IPS-NIHi7 (cell line): ENCODE results near the gene GRIN1.
"Not testable (repeated sequence)": the region's sequence is repeated elsewhere in the genome, so short reads cannot be mapped to it uniquely, and the experiment has no call there.

Experiments used
- DNase-seq: peaks from one replicate; pipeline ENCODE4 v3.0.0; 2012; ENCODE audit warnings: mixed read lengths; ENCODE audit errors: extremely low spot score

The GRIN1 gene

GRCh38 chr9:137128862-137129455 is 10.0 kb upstream of the GRIN1 start:
- DNase-seq = no peak

GRCh38 chr9:137129456-137130175 is 9.3 kb upstream of the GRIN1 start:
- DNase-seq = peak; percentile 94

- DNase-seq = no peak
Observed at GRCh38 chr9:137130176-137130755, 8.7 kb upstream of the GRIN1 start.

- no peak for DNase-seq
Observed at GRCh38 chr9:137134191-137134590, 4.8 kb upstream of the GRIN1 start.

- not testable (repeated sequence) for DNase-seq
Observed at GRCh38 chr9:137135154-137135553, 3.8 kb upstream of the GRIN1 start.

GRCh38 chr9:137136261-137136880 is 2.6 kb upstream of the GRIN1 start:
- no peak for DNase-seq

- no peak for DNase-seq
Observed at GRCh38 chr9:137136881-137137607, 1.9 kb upstream of the GRIN1 start.

- DNase-seq = peak; percentile 63
Observed at GRCh38 chr9:137138058-137138721, 764 bp upstream of the GRIN1 start.

GRCh38 chr9:137139468-137140150 is 655 bp downstream of the GRIN1 start:
- no peak for DNase-seq

- DNase-seq = no peak
Observed at GRCh38 chr9:137140151-137141012, 1.4 kb downstream of the GRIN1 start.

- DNase-seq = no peak
Observed at GRCh38 chr9:137141050-137141810, 2.3 kb downstream of the GRIN1 start.

GRCh38 chr9:137141976-137142936 is 3.3 kb downstream of the GRIN1 start:
- no peak for DNase-seq

- DNase-seq = no peak
Observed at GRCh38 chr9:137143459-137143858, 4.5 kb downstream of the GRIN1 start.

GRCh38 chr9:137145731-137146526 is 7.0 kb downstream of the GRIN1 start:
- no peak for DNase-seq

- no peak for DNase-seq
Observed at GRCh38 chr9:137146527-137146918, 7.6 kb downstream of the GRIN1 start.

GRCh38 chr9:137147091-137147792 is 8.3 kb downstream of the GRIN1 start:
- no peak for DNase-seq

- DNase-seq = no peak
Observed at GRCh38 chr9:137147793-137148160, 8.8 kb downstream of the GRIN1 start.
